Activated CD4-positive, alpha-beta T cell treated with anti-CD3 and anti-CD28 coated beads, Interleukin-2, amount 50 U/mL, for 1 hour (primary cell): ENCODE measurements around the gene EYS.

Source experiments
- DNase-seq: peaks from one replicate; pipeline ENCODE4 v3.0.0-alpha.2; 2020

EYS gene

DNA sequence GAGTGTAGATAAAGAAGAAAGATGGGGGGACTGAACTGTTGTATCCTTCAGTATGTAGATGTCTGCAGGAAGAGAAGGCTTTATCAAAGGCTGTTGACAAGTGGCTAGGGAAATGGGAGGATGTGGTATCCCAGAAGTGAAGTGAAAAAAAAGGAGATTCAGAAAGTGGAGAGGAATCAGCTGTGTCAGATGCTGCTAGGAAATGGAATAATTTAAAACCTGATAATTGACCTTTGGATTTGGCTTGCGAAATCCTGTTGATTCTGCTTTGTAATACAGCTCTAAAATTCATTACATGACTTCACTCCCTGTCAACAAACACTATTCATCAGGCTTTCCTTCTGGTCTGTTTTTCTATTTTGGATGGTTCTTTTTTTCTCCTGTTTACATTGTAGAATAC, 2029.7 kb downstream of the EYS start:
- no peak for DNase-seq

DNA sequence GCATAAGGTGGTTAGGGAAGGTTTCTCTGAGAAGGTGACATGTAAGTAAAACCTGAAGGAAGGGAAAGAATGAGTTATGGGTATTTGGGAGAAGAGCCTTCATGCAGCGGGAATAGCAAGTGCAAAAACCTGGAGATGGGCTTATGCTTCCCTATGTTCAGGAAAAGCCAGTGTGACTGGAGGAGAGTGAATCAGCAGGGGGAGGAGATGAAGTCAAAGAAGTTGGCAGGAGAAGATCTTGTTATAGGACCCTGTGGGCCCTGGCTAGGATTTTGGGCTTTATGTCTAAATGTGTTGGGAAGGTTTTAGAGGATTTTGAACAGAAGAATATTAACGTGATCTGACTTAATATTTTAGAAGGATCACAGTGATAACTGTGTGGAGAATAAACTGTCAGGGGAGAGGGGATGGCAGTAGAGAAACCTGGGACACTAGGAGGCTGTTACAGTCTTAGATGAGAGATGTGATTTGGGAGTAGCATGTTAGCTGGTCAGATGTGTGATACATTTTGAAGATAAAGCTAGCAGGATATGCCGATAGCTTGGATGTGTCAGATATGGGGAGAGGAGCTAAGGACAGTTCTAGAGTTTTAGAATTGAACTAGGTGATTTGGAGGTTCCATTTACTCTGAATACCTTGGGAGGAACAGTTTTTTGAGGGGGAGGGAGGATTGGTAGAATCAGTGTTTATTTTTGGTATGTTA, 2030.5 kb downstream of the EYS start:
- no peak for DNase-seq

DNA sequence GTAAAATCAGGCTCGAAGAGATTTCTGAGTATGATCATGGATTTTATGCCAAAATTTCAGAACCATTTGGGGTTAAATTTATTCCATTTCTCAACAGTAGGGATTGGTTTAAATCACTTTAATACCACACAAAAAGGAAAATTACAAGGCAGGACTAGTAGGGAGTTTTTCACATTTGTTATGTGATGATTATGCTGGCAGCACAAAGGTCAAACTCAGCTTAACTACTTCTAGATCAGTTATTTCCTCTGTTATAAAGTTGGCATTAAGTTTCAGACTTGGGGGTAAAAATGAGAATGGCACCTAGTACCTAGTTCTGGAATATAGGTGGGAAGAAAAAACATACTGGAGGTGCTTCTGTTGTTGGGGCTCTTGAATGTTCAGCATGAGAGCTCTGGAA, 2031.9 kb downstream of the EYS start:
- DNase-seq, result no peak

DNA sequence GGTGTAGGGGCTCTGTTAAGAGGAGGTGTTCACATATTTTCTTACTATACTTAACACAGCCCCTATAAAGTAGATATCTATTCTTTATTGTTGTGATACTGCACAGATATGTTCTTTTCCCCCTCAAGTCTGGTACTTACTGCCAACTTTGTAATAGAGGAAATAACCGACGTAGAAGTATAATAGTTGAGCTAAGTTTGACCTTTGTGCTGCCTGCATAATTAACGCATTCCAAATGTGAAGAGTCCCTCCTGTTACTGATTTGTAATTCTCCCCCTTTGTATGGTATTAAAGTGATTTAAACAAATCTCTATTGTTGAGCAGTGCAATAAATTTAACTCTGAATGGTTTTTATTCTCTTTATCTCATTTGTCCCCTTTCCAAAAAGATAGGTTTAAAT, 2032.4 kb downstream of the EYS start:
- DNase-seq, result no peak

DNA sequence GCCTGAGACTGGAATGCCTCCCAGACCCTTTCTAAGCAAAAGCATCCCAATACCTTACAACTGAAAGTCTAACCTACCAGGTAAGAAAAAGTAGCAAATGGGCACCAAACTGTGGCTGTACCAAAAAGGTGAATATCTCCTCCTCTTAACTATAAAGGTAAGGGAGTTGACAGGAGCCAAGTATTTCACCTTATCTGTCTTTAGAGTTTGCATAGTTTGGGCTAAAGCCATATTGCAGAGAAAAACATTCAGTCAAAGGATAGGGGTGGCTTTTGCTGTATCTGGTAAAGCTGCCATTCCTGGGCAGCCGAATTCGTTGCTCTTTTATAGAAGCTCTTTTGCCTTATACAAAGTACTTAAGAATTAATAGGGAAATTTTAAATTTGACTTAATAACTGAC, 2033.3 kb downstream of the EYS start:
- DNase-seq, result no peak

DNA sequence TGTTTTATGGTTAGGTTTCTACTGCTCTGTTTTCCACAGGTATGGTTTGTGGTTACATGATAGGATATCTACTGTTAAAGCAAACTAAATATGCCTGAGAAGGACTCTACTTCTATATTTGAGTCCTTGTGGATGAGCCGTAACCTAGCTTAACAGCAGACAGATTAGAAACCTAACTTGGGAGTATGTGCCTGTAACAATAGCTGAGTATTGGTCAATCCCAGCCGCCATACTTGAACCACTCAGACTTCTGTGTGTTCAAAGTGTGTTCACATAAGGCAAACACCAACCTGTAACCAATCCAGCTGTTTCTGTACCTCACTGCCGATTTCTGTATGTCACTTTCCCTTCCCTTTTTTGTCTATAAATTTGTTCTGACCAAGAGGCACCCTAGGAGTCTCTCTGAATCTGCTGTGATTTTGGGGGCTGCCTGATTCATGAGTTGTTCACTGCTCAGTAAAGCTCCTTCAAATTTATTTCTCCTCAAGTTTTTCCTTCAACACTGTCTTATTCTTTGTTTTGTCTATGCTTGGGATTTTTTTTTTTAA, 2034.4 kb downstream of the EYS start:
- DNase-seq, result no peak

DNA sequence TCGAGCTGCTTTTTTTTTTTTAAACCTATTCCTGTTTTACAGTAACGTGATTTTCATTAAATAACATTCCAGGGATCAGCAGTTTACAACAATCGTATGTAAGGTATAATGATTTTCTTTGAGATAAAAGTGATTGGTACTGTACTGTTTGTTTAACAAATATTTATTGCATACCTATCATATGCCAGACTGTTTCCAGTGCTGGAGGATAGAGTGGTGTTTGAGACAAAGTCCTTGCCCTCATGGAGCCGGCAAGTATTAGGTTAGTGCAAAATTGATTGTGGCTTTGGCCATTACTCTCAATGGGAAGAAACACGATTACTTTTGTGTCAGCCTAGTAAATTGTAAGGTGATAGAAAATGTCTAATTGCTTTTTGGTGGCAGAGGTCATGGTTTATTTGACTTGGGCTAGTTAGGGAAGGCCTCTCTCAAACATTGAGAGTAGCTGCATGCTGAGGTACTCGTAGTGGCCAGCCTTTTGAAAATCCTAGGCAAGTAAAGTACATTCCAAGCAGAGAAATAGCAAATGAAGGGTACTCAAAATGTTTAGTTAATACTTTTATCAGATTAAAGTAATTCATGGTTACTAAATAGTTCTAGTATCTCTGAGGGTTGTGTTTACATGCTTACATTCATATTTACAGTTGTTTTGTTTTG, 2035.8 kb downstream of the EYS start:
- DNase-seq, result no peak
